SK-N-MC (cell line): Measurements from ENCODE around the gene GPRC5C.

ENCODE experiments used
- EZH2 ChIP-seq: fragments of 200-600 bp; sonication (generic); IDR thresholded peaks from one replicate; pipeline ENCODE4 v1.6.1; 2017; ENCODE audit warnings: antibody characterized with exemption
- FOXP2 ChIP-seq: optimal IDR thresholded peaks from 2 replicates; pipeline ENCODE3; 2011; ENCODE audit warnings: mild to moderate bottlenecking, moderate library complexity; ENCODE audit not compliant: insufficient read depth; ENCODE audit errors: extremely low read length, control extremely low read depth
- POLR2AphosphoS5 ChIP-seq: IDR thresholded peaks from 2 replicates; pipeline ENCODE4 v1.6.1; 2012; ENCODE audit warnings: mild to moderate bottlenecking, low read depth, low read length, borderline replicate concordance

- TF ChIP-seq EZH2, result no peak
- no peak for TF ChIP-seq POLR2AphosphoS5
- TF ChIP-seq FOXP2, result no peak
Measured at GRCh38 chr17:74467221-74467951, 35.5 kb downstream of the GPRC5C start.
